GM12891 (cell line): ENCODE results near the gene GAB1.

Experiments used
- POLR2A ChIP-seq: IDR thresholded peaks from 2 replicates; pipeline ENCODE4 v1.6.1; 2011; ENCODE audit warnings: low read depth, low read length, control low read depth
- POLR2AphosphoS5 ChIP-seq: IDR thresholded peaks from 2 replicates; pipeline ENCODE4 v1.6.1; 2011; ENCODE audit warnings: low read depth, low read length, control low read depth
- SPI1 ChIP-seq: IDR thresholded peaks from 2 replicates; pipeline ENCODE4 v1.6.1; 2011; ENCODE audit warnings: low read depth, low read length, control low read depth

DNA sequence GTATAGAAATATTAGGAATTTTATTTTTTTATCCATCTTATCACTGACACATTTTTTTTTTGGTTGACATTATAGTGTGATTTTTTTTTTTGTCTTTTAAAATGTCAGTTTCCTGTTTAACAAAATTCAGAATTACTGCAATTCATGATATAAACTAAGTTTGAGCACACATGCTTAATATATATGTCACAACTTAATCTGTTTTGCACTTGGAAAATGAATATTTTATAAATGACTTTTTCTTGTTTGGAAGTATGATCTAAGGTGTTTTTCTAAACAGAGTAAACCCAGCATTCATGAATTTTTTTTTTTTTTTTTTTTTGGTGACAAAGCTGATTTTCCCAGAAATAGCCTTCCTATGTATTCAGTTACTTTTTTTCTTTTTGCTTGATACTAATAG is 179.2 kb downstream of the GAB1 start:
- TF ChIP-seq POLR2A (no peak), POLR2AphosphoS5 (no peak), SPI1 (no peak)
